ENCODE data around the gene PKP3.
"Not testable (repeated sequence)": the region's sequence is repeated elsewhere in the genome, so short reads cannot be mapped to it uniquely, and the experiment has no call there.

The PKP3 gene

GRCh38 chr11:429931-430456 is 36.0 kb downstream of the PKP3 start:
- TF ChIP-seq CTCF (IDR thresholded peaks at IDR 0.05; ENCODE audit: control extremely low read depth, extremely low read depth, low read depth, missing control alignments) = no peak
- no peak for DNase-seq (ENCODE audit: extremely low spot score)
- CTCF ChIA-PET = no interaction called here
- POLR2A ChIA-PET = no interaction called here

GRCh38 chr11:431921-432320 is 37.9 kb downstream of the PKP3 start:
- DNase-seq (ENCODE audit: extremely low spot score) = no peak
- ChIA-PET POLR2A (no interaction called here), CTCF (no interaction called here)
- TF ChIP-seq CTCF (IDR thresholded peaks at IDR 0.05; ENCODE audit: control extremely low read depth, extremely low read depth, low read depth, missing control alignments) = no peak

- TF ChIP-seq CTCF (IDR thresholded peaks at IDR 0.05; ENCODE audit: control extremely low read depth, extremely low read depth, low read depth, missing control alignments) = no peak
- POLR2A ChIA-PET = no interaction called here
- CTCF ChIA-PET = interaction anchor here (2.4 kb wide), 1 partner anchor 16 kb away, joined by 6 read pairs; no protein-coding TSS in a partner anchor
- no peak for DNase-seq (ENCODE audit: extremely low spot score)
Measured at GRCh38 chr11:432501-433100, 38.6 kb downstream of the PKP3 start.

GRCh38 chr11:433111-433510 is 39.1 kb downstream of the PKP3 start:
- DNase-seq (ENCODE audit: extremely low spot score) = no peak
- TF ChIP-seq CTCF (IDR thresholded peaks at IDR 0.05; ENCODE audit: control extremely low read depth, extremely low read depth, low read depth, missing control alignments) = no peak
- CTCF ChIA-PET = interaction anchor here (2.4 kb wide), 1 partner anchor 15 kb away, joined by 6 read pairs; no protein-coding TSS in a partner anchor
- POLR2A ChIA-PET = no interaction called here

GRCh38 chr11:433641-434040 is 39.6 kb downstream of the PKP3 start:
- no peak for TF ChIP-seq CTCF (IDR thresholded peaks at IDR 0.05; ENCODE audit: control extremely low read depth, extremely low read depth, low read depth, missing control alignments)
- POLR2A ChIA-PET = no interaction called here
- CTCF ChIA-PET = interaction anchor here (2.4 kb wide), 1 partner anchor 15 kb away, joined by 6 read pairs; no protein-coding TSS in a partner anchor
- no peak for DNase-seq (ENCODE audit: extremely low spot score)

GRCh38 chr11:434496-434895 is 40.5 kb downstream of the PKP3 start:
- POLR2A ChIA-PET = no interaction called here

GRCh38 chr11:434999-435740 is 41.2 kb downstream of the PKP3 start:
- POLR2A ChIA-PET; DNase-seq (ENCODE audit: extremely low spot score): not testable (repeated sequence)
- CTCF ChIA-PET = interaction anchor here (2.4 kb wide), 1 partner anchor 13 kb away, joined by 6 read pairs; no protein-coding TSS in a partner anchor

More at GRCh38 chr11:434496-434895, 40.5 kb downstream of the PKP3 start:
- CTCF ChIA-PET = interaction anchor here (2.4 kb wide), 1 partner anchor 14 kb away, joined by 6 read pairs; no protein-coding TSS in a partner anchor
- TF ChIP-seq CTCF (IDR thresholded peaks at IDR 0.05; ENCODE audit: control extremely low read depth, extremely low read depth, low read depth, missing control alignments) = no peak
- no peak for DNase-seq (ENCODE audit: extremely low spot score)

Data from GM10248 (cell line).